DOHH2 (cell line): ENCODE results near the gene MAGI1.
"Not testable (repeated sequence)": the region's sequence is repeated elsewhere in the genome, so short reads cannot be mapped to it uniquely, and the experiment has no call there.

Source experiments
- H3F3A ChIP-seq: fragments of 200-600 bp; sonication (generic), shearing (Covaris generic); 2 replicates; pipeline ENCODE4 v1.6.0; 2016; ENCODE audit warnings: antibody characterized with exemption, mild to moderate bottlenecking; ENCODE audit not compliant: control insufficient read depth, insufficient read depth
- H3K27ac ChIP-seq: fragments of 200-600 bp; sonication (generic); 2 replicates; pipeline ENCODE4 v1.5.1; 2014; ENCODE audit warnings: low read depth, mild to moderate bottlenecking, low read length, moderate library complexity
- H3K27me3 ChIP-seq: fragments of 200-600 bp; sonication (generic); 2 replicates; pipeline ENCODE4 v1.6.1; 2014; ENCODE audit warnings: mild to moderate bottlenecking, low read length, mixed read lengths; ENCODE audit not compliant: control insufficient read depth
- H3K36me3 ChIP-seq: fragments of 200-600 bp; sonication (generic); 2 replicates; pipeline ENCODE4 v1.6.1; 2014; ENCODE audit warnings: mild to moderate bottlenecking, low read length, moderate library complexity, mixed read lengths; ENCODE audit not compliant: control insufficient read depth
- H3K4me1 ChIP-seq: fragments of 200-600 bp; sonication (generic); 2 replicates; pipeline ENCODE4 v1.6.1; 2014; ENCODE audit warnings: mild to moderate bottlenecking, low read length, mixed read lengths; ENCODE audit not compliant: control insufficient read depth
- H3K4me2 ChIP-seq: fragments of 200-600 bp; sonication (generic); 2 replicates; pipeline ENCODE4 v1.6.0; 2014; ENCODE audit warnings: mild to moderate bottlenecking, low read length, moderate library complexity
- H3K4me3 ChIP-seq: fragments of 200-600 bp; sonication (generic); 2 replicates; pipeline ENCODE4 v1.5.1; 2014; ENCODE audit warnings: mild to moderate bottlenecking, low read length, mixed read lengths
- H3K79me2 ChIP-seq: fragments of 200-600 bp; sonication (generic); 2 replicates; pipeline ENCODE4 v1.6.1; 2014; ENCODE audit warnings: mild to moderate bottlenecking, low read length, mixed read lengths; ENCODE audit not compliant: control insufficient read depth
- H3K9me2 ChIP-seq: fragments of 200-600 bp; sonication (generic); replicated peaks from 2 replicates; pipeline ENCODE4 v1.6.1; 2014; ENCODE audit warnings: mild to moderate bottlenecking, low read length, mixed read lengths; ENCODE audit not compliant: control insufficient read depth
- H3K9me3 ChIP-seq: fragments of 200-600 bp; sonication (generic); 2 replicates; pipeline ENCODE4 v1.6.1; 2014; ENCODE audit warnings: antibody characterized with exemption, low read length, mixed read lengths; ENCODE audit not compliant: control insufficient read depth, insufficient read depth
- H4K20me1 ChIP-seq: fragments of 200-600 bp; sonication (generic); 2 replicates; pipeline ENCODE4 v1.6.0; 2014; ENCODE audit warnings: low read depth, mild to moderate bottlenecking, antibody characterized with exemption, low read length, moderate library complexity; ENCODE audit not compliant: control insufficient read depth, insufficient read depth
- EZH2phosphoT487 ChIP-seq: fragments of 200-600 bp; sonication (generic); IDR thresholded peaks from 2 replicates; pipeline ENCODE4 v1.6.1; 2017; ENCODE audit warnings: borderline replicate concordance, mild to moderate bottlenecking, antibody characterized with exemption, low read length, moderate library complexity, mixed read lengths
- TF ChIP-seq, protein P1 (sequence below): fragments of 200-600 bp; sonication (generic); IDR thresholded peaks from one replicate; pipeline ENCODE4 v1.5.1; 2014; ENCODE audit warnings: antibody characterized with exemption, mild to moderate bottlenecking, low read depth, low read length; ENCODE audit not compliant: poor library complexity, severe bottlenecking

MAGI1 gene

DNA sequence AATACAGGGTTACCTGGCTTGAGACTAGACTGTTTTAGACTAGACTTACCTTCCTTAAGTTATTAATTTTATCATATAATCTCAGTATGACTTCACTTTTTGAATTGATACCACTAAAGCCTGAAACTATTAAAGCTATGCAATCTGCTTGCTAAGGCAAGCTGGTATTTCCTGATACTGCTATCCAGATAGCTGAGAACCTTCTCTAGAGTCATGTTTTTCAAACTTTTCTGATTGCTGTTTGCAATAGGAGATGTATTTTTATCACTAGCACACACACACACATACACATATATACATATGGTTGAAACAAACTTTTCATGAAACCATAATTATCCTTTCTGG is 9.3 kb upstream of the MAGI1 start:
- H3F3A ChIP-seq = no peaks in the 10 kb centered on the region
- no peaks in the 10 kb centered on the region for H4K20me1 ChIP-seq
- no peaks in the 10 kb centered on the region for H3K79me2 ChIP-seq
- TF ChIP-seq, protein P1, sequence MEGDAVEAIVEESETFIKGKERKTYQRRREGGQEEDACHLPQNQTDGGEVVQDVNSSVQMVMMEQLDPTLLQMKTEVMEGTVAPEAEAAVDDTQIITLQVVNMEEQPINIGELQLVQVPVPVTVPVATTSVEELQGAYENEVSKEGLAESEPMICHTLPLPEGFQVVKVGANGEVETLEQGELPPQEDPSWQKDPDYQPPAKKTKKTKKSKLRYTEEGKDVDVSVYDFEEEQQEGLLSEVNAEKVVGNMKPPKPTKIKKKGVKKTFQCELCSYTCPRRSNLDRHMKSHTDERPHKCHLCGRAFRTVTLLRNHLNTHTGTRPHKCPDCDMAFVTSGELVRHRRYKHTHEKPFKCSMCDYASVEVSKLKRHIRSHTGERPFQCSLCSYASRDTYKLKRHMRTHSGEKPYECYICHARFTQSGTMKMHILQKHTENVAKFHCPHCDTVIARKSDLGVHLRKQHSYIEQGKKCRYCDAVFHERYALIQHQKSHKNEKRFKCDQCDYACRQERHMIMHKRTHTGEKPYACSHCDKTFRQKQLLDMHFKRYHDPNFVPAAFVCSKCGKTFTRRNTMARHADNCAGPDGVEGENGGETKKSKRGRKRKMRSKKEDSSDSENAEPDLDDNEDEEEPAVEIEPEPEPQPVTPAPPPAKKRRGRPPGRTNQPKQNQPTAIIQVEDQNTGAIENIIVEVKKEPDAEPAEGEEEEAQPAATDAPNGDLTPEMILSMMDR = no peak
- TF ChIP-seq EZH2phosphoT487 = no peak
- H3K27me3 ChIP-seq = peaks cover 4% of the 10 kb centered on the region; the same call in 1 of the 2 replicates
- H3K9me3 ChIP-seq = no peaks in the 10 kb centered on the region
- H3K9me2 ChIP-seq = no peaks in the 10 kb centered on the region
- no peak overlapping the region for H3K4me2 ChIP-seq
- no peaks in the 10 kb centered on the region for H3K4me1 ChIP-seq
- H3K27ac ChIP-seq = no peak overlapping the region
- H3K36me3 ChIP-seq = no peaks in the 10 kb centered on the region
- H3K4me3 ChIP-seq = no peak overlapping the region

- no peaks in the 10 kb centered on the region for H4K20me1 ChIP-seq
- no peaks in the 10 kb centered on the region for H3K4me1 ChIP-seq
- no peak overlapping the region for H3K4me3 ChIP-seq
- peaks cover 4% of the 10 kb centered on the region; the same call in 1 of the 2 replicates for H3K27me3 ChIP-seq
- H3K9me3 ChIP-seq = no peaks in the 10 kb centered on the region
- H3K27ac ChIP-seq = no peak overlapping the region
- no peak overlapping the region for H3K4me2 ChIP-seq
- no peaks in the 10 kb centered on the region for H3K79me2 ChIP-seq
- no peaks in the 10 kb centered on the region for H3K36me3 ChIP-seq
- TF ChIP-seq EZH2phosphoT487 = no peak
- TF ChIP-seq, protein P1 = no peak
- H3K9me2 ChIP-seq = no peaks in the 10 kb centered on the region
- H3F3A ChIP-seq = no peaks in the 10 kb centered on the region
Observed at GRCh38 chr3:66047311-66048050, 8.8 kb upstream of the MAGI1 start.

- H3K9me3 ChIP-seq, H3K27ac ChIP-seq, H3K79me2 ChIP-seq, H3K4me2 ChIP-seq, H3K36me3 ChIP-seq, H3K4me3 ChIP-seq, H3F3A ChIP-seq, H3K9me2 ChIP-seq, H3K4me1 ChIP-seq, H4K20me1 ChIP-seq, H3K27me3 ChIP-seq: not testable (repeated sequence)
Observed at GRCh38 chr3:66046321-66046720, 7.6 kb upstream of the MAGI1 start.

- no peak overlapping the region for H3K4me2 ChIP-seq
- H3K79me2 ChIP-seq = no peaks in the 10 kb centered on the region
- H3K4me3 ChIP-seq = no peak overlapping the region
- H4K20me1 ChIP-seq = no peaks in the 10 kb centered on the region
- no peak for TF ChIP-seq EZH2phosphoT487
- TF ChIP-seq, protein P1 = no peak
- H3K9me2 ChIP-seq = no peaks in the 10 kb centered on the region
- H3K4me1 ChIP-seq = no peaks in the 10 kb centered on the region
- H3F3A ChIP-seq = no peaks in the 10 kb centered on the region
- no peaks in the 10 kb centered on the region for H3K9me3 ChIP-seq
- no peak overlapping the region for H3K27ac ChIP-seq
- H3K27me3 ChIP-seq = peaks cover 17% of the 10 kb centered on the region
- no peaks in the 10 kb centered on the region for H3K36me3 ChIP-seq
Observed at GRCh38 chr3:66041828-66042227, 3.1 kb upstream of the MAGI1 start.
